ENCODE results near the gene CLCN7.

The CLCN7 gene

DNA sequence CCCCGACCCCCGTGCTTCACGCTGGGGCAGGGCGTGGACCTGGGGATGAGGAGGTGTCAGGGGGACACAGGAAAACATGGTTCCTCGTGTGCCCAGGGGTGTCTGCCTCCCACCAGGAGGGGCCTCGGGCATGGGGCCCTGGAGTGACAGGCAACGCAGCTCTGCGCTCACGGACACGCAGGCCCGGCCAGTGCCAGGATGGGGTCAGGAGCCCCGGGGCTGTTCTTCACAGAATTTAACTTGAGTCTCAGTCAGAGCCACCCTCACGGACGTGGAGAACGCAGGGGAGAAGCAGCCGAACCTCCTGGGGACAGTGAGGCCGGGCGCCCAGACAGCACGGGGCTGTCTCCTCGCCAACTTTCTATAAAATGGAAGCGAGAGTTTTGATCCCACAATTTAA is 77.0 kb downstream of the CLCN7 start:
- H3K27me3 ChIP-seq (replicated peaks) = no peaks in the 10 kb centered on the region
- no peaks in the 10 kb centered on the region for H3K36me3 ChIP-seq (replicated peaks)
- H3K4me3 ChIP-seq (ENCODE audit: low read depth, low read length) = no peak overlapping the region
- in situ Hi-C loops (cut with HindIII; ENCODE audit: low pct_ligation_motif_present, low sequenced_read_pairs) = no loop called here
- DNase-seq = no peak
- no peak for TF ChIP-seq CTCF (IDR thresholded peaks at IDR 0.05; ENCODE audit: low read depth, low read length, missing control alignments)
- no peak overlapping the region for H3K27ac ChIP-seq

- Histone ChIP-seq H3K27me3 (replicated peaks) (no peaks in the 10 kb centered on the region), H3K4me3 (ENCODE audit: low read depth, low read length) (no peak overlapping the region), H3K36me3 (replicated peaks) (no peaks in the 10 kb centered on the region), H3K27ac (no peak overlapping the region)
- DNase-seq = no peak
- TF ChIP-seq CTCF (IDR thresholded peaks at IDR 0.05; ENCODE audit: low read depth, low read length, missing control alignments) = no peak
- in situ Hi-C loops (cut with HindIII; ENCODE audit: low pct_ligation_motif_present, low sequenced_read_pairs) = no loop called here
Measured at GRCh38 chr16:1395444-1396031, 79.3 kb downstream of the CLCN7 start.
